HG02884 (cell line): Measurements from ENCODE around the gene ENOX1.

Source experiments
- ATAC-seq: cut with Tn5 transposase; IDR thresholded peaks from one replicate; pipeline ENCODE4 v1.9.1; 2021; ENCODE audit warnings: mild to moderate bottlenecking, moderate library complexity; ENCODE audit not compliant: unreplicated experiment

Gene ENOX1

DNA sequence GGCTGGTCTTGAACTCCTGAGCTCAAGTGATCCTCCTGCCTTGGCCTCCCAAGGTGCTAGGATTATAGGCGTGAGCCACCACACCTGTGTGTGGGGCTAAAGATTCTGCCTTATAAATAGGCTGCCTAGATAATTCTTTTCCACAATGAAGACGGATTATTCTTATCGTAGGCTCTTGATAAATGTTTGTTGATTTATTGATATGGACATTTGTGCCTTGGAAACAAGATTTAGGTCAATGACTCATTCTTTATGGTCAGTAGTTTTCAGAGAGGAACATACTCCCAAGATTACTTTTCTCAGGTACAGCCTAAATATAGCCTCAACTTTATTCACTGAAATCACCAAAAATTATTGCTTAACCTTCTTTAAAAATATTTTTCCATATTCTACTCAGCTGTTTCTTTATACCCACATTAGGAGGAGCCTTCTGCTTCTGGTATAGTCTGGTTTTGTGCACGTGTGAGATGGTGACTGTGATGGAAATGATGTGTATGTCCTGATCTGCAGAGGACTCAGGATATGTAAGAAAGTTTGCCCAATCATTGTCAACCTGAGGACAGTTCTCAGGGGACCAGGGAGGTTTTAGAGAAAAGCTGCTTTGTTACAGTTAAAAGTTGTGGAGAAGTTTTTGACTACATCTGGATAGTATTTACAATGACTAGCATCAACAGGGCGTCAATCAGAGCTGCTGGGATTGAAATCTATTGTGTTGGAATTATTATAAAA is 554.5 kb downstream of the ENOX1 start:
- no peak for ATAC-seq

- ATAC-seq = no peak
These were observed 555.8 kb downstream of the ENOX1 start for GRCh38 chr13:43230989-43231388.

- no peak for ATAC-seq
These were observed 557.3 kb downstream of the ENOX1 start for GRCh38 chr13:43229506-43229905.

- no peak for ATAC-seq
These were observed 559.1 kb downstream of the ENOX1 start for GRCh38 chr13:43227721-43228120.

- ATAC-seq = no peak
These were observed 563.6 kb downstream of the ENOX1 start for GRCh38 chr13:43223216-43223615.

- no peak for ATAC-seq
These were observed 564.7 kb downstream of the ENOX1 start for GRCh38 chr13:43222086-43222485.

GRCh38 chr13:43221611-43222010 is 565.2 kb downstream of the ENOX1 start:
- ATAC-seq = no peak

- ATAC-seq = no peak
These were observed 565.7 kb downstream of the ENOX1 start for GRCh38 chr13:43220873-43221595.

GRCh38 chr13:43214124-43214523 is 572.6 kb downstream of the ENOX1 start:
- ATAC-seq = no peak

GRCh38 chr13:43206838-43207237 is 579.9 kb downstream of the ENOX1 start:
- ATAC-seq = no peak

DNA sequence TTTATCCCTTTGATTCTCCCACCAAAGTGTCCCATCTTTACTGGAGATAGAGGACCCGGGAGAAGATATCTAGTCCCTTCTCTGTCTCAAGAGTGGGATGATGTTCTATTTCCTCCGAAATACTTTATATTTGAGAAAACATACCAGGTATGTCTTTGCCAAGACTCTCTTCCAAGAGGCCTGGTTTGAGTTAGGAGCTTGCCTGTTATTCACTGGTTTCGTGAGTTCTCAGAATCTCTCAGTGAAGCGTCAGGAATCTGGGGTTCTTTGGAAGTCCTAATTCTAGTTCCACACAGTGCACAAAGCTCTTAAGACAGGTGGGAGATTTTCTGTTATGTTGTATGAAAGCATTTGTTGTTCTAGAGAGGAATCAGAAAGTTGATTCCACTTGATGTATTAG is 581.4 kb downstream of the ENOX1 start:
- ATAC-seq = no peak

DNA sequence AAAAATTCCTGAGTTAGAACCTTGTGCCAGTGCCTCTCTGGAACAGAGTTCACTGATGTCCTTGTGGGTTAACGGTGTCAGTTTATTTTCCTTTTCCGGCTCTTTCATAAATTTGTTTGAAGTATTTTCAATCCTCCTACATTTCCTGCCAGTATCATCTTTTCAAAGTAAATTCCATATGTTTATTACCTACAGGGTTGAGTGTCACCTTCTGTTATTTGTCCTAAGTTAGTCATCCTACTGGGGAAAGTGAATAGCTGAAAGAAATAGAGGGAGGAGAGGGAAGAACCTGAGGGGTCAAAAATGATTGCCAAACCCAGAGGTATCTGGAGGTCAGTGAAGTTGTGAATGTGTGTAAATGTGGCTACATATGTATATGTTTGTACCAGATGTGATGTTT is 582.2 kb downstream of the ENOX1 start:
- ATAC-seq = no peak

DNA sequence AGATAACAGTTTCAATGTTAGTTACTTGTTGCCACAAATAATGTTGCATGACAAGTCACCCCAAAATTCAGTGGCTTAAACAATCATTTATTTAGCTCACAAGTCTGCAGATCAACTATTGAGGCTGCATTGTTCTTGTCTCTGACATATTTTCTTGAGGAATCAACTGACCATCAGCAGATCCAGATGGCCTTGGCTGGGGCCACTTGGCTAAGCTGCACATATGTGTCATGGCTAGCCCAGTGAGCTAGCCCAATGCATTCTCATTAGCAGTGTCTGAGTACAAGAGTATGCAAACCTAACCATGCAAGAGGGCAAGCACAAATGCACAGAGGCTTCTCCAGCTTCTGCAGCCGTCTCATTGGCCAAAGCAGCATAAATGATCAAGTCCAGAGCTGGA is 583.0 kb downstream of the ENOX1 start:
- no peak for ATAC-seq

DNA sequence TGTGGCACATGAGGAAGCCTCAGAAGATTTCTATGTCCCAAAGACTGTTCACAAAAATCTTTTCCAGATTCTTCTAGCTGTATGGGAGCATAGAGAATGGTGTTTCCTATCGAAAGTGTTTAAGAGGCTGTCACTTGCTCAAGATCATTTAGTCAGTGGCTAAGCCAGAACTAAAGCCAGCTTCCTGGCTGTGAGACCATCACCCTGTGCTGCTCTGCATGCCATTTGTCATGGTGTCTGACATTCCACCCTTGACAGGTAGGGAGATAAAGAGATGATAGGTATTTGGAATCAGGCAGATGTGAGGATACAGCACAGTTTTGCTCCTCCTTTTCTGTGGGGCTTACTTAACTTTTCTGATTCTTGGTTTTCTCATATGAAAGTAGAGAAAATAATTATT is 586.0 kb downstream of the ENOX1 start:
- ATAC-seq = no peak

GRCh38 chr13:43200307-43200706 is 586.5 kb downstream of the ENOX1 start:
- ATAC-seq = no peak

DNA sequence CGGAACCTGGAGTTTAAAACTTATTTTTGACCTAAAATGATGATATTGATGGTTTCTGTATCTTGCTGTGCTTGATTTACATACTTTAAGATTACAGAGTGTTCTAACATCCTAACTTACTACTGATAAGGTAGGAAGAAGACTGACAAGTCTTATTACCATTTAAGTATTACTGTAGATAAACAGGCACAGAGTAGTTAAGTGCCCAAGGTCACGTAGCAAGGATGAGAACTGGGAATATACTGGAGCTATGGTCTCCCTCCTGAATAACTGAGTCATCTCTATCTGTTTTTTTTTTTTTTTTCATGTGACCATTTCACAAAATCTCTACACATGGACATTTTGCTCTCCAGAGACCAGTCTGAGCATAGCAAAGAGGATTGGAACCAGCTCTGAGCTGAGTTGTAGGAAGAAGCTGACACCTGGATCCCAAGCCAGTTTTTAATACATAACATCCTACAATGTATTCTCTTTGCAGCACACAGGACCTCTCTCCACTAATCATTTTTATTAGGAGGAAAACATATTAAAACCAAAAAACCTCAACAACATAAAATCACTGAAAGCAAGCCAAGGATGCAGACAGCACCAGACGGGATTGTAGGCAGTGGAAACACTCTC is 589.9 kb downstream of the ENOX1 start:
- ATAC-seq = no peak

DNA sequence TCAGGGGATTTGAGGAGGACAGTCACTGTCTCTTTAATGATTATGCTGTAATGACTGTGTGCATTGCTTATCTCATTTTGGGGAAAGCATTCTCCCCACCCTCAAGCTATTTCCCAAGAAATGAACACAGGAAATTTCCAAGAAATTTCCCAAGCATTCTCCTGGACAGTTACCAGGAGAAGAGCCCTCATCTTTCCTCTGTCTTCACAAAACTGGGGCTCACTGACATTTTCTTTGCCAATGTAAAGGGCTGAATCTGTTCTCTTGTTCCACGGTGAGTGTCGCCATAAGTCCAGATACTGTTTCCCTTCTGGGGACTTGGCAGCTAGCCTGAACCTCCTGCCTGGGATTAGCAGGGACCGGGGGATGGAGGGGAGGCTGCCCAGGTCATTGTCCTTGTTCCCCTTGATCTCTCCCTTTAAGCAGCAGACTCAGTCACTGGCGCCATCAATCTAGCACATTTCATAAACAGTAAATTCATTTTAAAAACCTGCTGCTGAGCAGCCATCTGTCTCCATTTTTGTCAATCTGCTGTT is 590.6 kb downstream of the ENOX1 start:
- no peak for ATAC-seq

GRCh38 chr13:43195551-43195950 is 591.2 kb downstream of the ENOX1 start:
- ATAC-seq = no peak

DNA sequence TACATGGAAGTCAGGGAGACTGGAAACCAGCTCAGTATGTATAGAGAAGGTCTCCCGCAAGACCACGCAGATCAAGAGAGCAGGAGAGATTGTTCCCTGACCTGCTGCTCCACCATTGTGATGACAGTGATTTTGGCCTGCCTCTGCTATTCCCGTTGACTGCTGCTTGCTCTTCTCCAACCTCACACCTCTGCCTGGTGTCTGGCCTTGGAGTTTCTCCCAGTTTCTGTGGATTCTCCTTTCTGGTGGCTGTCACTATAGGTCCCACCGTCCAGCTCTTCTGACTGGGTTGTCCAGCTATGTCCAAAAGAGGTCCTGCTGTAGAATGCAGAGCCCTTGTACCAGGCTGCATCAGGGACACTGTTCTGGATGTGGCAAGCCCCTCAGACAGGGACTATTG is 591.7 kb downstream of the ENOX1 start:
- ATAC-seq = no peak

DNA sequence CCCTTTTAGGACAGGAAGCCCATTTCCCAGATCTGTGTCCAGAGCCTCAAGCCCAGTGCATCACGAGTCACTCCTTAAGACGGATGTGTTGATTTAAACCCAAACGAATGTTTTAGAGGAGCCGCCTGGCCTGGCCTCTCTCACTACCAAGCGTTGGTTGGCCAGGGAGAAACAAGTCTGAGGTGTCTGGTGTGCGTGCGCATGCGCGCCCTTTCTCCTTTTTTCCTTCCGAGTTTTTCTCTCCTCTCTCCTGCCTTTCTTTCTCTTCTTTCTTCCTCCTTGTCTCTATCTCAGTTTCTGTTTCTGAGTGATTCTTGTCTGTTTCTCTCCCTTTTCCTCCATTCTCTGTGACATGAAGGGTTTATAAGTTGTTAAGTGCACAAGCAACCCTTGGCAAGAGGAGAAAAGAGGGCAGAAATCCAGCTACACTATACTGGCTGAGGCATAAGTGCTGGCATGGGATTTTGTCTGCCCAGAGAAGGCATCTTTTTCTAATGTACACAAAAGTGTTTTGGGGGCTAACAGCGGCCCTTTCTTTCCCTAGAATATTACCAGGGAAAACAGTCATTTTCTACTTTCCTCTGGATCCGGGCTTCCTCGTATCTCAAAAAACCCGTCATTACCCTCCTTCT is 592.9 kb downstream of the ENOX1 start:
- ATAC-seq = no peak

- no peak for ATAC-seq
These were observed 595.2 kb downstream of the ENOX1 start for GRCh38 chr13:43191546-43191945.
